RCC 7860 (cell line): ENCODE results near the gene GARIN5B.
"Not testable (repeated sequence)": the region's sequence is repeated elsewhere in the genome, so short reads cannot be mapped to it uniquely, and the experiment has no call there.

ENCODE experiments used
- DNase-seq: peaks from one replicate; pipeline ENCODE4 v3.0.0-alpha.2; 2015; ENCODE audit warnings: low spot score
- FAIRE-seq: peaks from 2 replicates; lab custom pipeline; 2012; peaks lifted over from hg19 to GRCh38; lab: Jason Lieb, UNC

The GARIN5B gene

GRCh38 chr19:55362990-55363716 lies at the start of gene GARIN5B:
Gene GARIN5B (minus strand): TSS chr19:55363260. CDS start chr19:55363066, 194 bp downstream.
- FAIRE-seq (no peak), DNase-seq (no peak)

- DNase-seq (no peak), FAIRE-seq (no peak)
These were observed 47.1 kb upstream of the GARIN5B start for GRCh38 chr19:55410168-55410567.

GRCh38 chr19:55409179-55409578 lies 46.1 kb upstream of the GARIN5B start:
- DNase-seq, FAIRE-seq: not testable (repeated sequence)

GRCh38 chr19:55408533-55408872 lies 45.4 kb upstream of the GARIN5B start:
- no peak for FAIRE-seq
- DNase-seq: no peak

- DNase-seq (peak; percentile 91), FAIRE-seq (peak; percentile 65)
These were observed 44.9 kb upstream of the GARIN5B start for GRCh38 chr19:55407800-55408532.

GRCh38 chr19:55407550-55407799 lies 44.4 kb upstream of the GARIN5B start, which contains the start of gene UBE2S:
Gene UBE2S (minus strand): TSS chr19:55407788. CDS start chr19:55407589, 199 bp downstream.
- not testable (repeated sequence) for FAIRE-seq, DNase-seq

GRCh38 chr19:55406826-55407549 lies 43.9 kb upstream of the GARIN5B start:
- no peak for FAIRE-seq
- DNase-seq: peak; percentile 31

- DNase-seq: no peak
- no peak for FAIRE-seq
These were observed 43.2 kb upstream of the GARIN5B start for GRCh38 chr19:55406091-55406825.

- FAIRE-seq (no peak), DNase-seq (no peak)
These were observed 42.6 kb upstream of the GARIN5B start for GRCh38 chr19:55405638-55406037.

GRCh38 chr19:55402509-55402908 lies 39.4 kb upstream of the GARIN5B start:
- no peak for DNase-seq
- FAIRE-seq: no peak

- not testable (repeated sequence) for FAIRE-seq, DNase-seq
These were observed 38.3 kb upstream of the GARIN5B start for GRCh38 chr19:55401390-55401789.

- FAIRE-seq: no peak
- no peak for DNase-seq
These were observed 37.4 kb upstream of the GARIN5B start for GRCh38 chr19:55400281-55401087.

GRCh38 chr19:55398200-55398925 lies 35.3 kb upstream of the GARIN5B start:
- no peak for FAIRE-seq
- no peak for DNase-seq

GRCh38 chr19:55392820-55393761 lies 30.0 kb upstream of the GARIN5B start:
- DNase-seq (no peak), FAIRE-seq (no peak)

- no peak for DNase-seq
- FAIRE-seq: no peak
These were observed 28.9 kb upstream of the GARIN5B start for GRCh38 chr19:55391702-55392615.

GRCh38 chr19:55391191-55391670 lies 28.2 kb upstream of the GARIN5B start:
- DNase-seq: no peak
- no peak for FAIRE-seq

GRCh38 chr19:55390461-55390880 lies 27.4 kb upstream of the GARIN5B start:
- FAIRE-seq (no peak), DNase-seq (no peak)
